HCT116 (cell line): ENCODE measurements around the gene BRIP1. TPM values are rescaled to one million over a fixed set of nuclear protein-coding genes. Genes with fewer than 3 reads are reported as not detected.

Source experiments
- ATAC-seq: fragments of 200-7000 bp; cut with Tn5 transposase; 2 replicates; pipeline ENCODE4 v1.9.1; 2020; ENCODE audit warnings: mild to moderate bottlenecking, moderate library complexity
- BruUV-seq: library from RNA; stranded (reverse); fragments of 400-500 nt; replicated peaks from 2 replicates; lab custom pipeline; 2021; lab: Mats Ljungman, UMichigan
- CTCF ChIA-PET: fragments of 300-600 bp; sonication (Branson Sonifier 250); formaldehyde crosslinking; loops from one replicate; lab custom pipeline; 2021; ENCODE audit warnings: antibody characterized with exemption; lab: Charles Lee
- POLR2A ChIA-PET: fragments of 300-600, 350-600 bp; sonication (Branson Sonifier 250); formaldehyde crosslinking; loops from one replicate; lab custom pipeline; 2021; ENCODE audit warnings: antibody characterized with exemption; lab: Charles Lee
- RAD21 ChIA-PET, 2 experiments: fragments of 300-600 bp; sonication (Branson Sonifier 250); formaldehyde crosslinking; loops; one replicate each; lab custom pipeline; 2023; ENCODE audit warnings: low total read pairs in 2 of 2; ENCODE audit not compliant: uncharacterized antibody in 2 of 2, unreplicated experiment in 2 of 2, low non-redundant PET in 1 of 2; lab: Charles Lee
- DNase-seq: peaks from one replicate; pipeline ENCODE4 v3.0.0-alpha.2; 2010; ENCODE audit warnings: low read depth, low spot score
- H2AFZ ChIP-seq: fragments of 200-600 bp; shearing (Covaris generic), sonication (generic); 2 replicates; pipeline ENCODE4 v1.6.1; 2017; ENCODE audit warnings: low read depth, mixed run types, mixed read lengths, antibody characterized with exemption, low read length; ENCODE audit not compliant: poor library complexity, severe bottlenecking
- H3K27ac ChIP-seq: 2 replicates; pipeline ENCODE4 v1.5.1; 2012; ENCODE audit warnings: low read depth, low read length
- H3K27me3 ChIP-seq: fragments of 200-600 bp; sonication (generic); 2 replicates; pipeline ENCODE4 v1.6.1; 2016; ENCODE audit warnings: mixed run types, low read length, mixed read lengths; ENCODE audit not compliant: insufficient read depth
- H3K36me3 ChIP-seq, 2 experiments: fragments of 200-500 bp in 1 of 2; fragments of 200-600 bp in 1 of 2; sonication (Bioruptor generic) in 1 of 2; sonication (generic) in 1 of 2; 2 replicates each; pipeline versions ENCODE4 v1.5.1 to v1.6.1; 2014 to 2016; ENCODE audit warnings: low read length in 2 of 2, inconsistent platforms in 1 of 2, mixed read lengths in 1 of 2, mixed run types in 1 of 2; ENCODE audit not compliant: insufficient read depth in 2 of 2, control insufficient read depth in 1 of 2
- H3K4me1 ChIP-seq, 2 experiments: fragments of 200-600 bp in 1 of 2; sonication (generic) in 1 of 2; 2 replicates each; pipeline versions ENCODE4 v1.5.1 to v1.6.1; 2012 to 2017; ENCODE audit warnings: low read length in 2 of 2, inconsistent platforms in 1 of 2, mild to moderate bottlenecking in 1 of 2, mixed read lengths in 1 of 2, mixed run types in 1 of 2, moderate library complexity in 1 of 2; ENCODE audit not compliant: insufficient read depth in 2 of 2, control insufficient read depth in 1 of 2
- H3K4me2 ChIP-seq: fragments of 200-600 bp; sonication (generic); 2 replicates; pipeline ENCODE4 v1.6.1; 2017; ENCODE audit warnings: mixed run types, low read length, mixed read lengths
- H3K4me3 ChIP-seq, 2 experiments: fragments of 200-600 bp in 1 of 2; sonication (generic) in 1 of 2; replicated peaks in 1 of 2; 2 replicates each; pipeline ENCODE4 v1.5.1; 2011 to 2016; ENCODE audit warnings: low read length in 2 of 2, control low read depth in 1 of 2, low read depth in 1 of 2, mild to moderate bottlenecking in 1 of 2, mixed read lengths in 1 of 2, mixed run types in 1 of 2
- H3K79me2 ChIP-seq: fragments of 200-600 bp; sonication (generic); 2 replicates; pipeline ENCODE4 v1.6.1; 2017; ENCODE audit warnings: mild to moderate bottlenecking, mixed run types, low read length, moderate library complexity, mixed read lengths; ENCODE audit not compliant: insufficient read depth
- H3K9ac ChIP-seq: fragments of 200-600 bp; sonication (generic); 2 replicates; pipeline ENCODE4 v1.6.1; 2016; ENCODE audit warnings: low read length, mixed read lengths
- H3K9me2 ChIP-seq: fragments of 200-600 bp; sonication (generic), shearing (Covaris generic); 2 replicates; pipeline ENCODE4 v1.6.1; 2017; ENCODE audit warnings: mixed run types, mild to moderate bottlenecking, moderate library complexity; ENCODE audit not compliant: insufficient read depth
- H3K9me3 ChIP-seq, 2 experiments: fragments of 200-500 bp in 1 of 2; fragments of 200-600 bp in 1 of 2; sonication (Bioruptor generic) in 1 of 2; sonication (generic) in 1 of 2; 2 replicates each; pipeline ENCODE4 v1.6.1; 2014 to 2017; ENCODE audit warnings: low read length in 2 of 2, mixed read lengths in 2 of 2, inconsistent platforms in 1 of 2, low read depth in 1 of 2, mild to moderate bottlenecking in 1 of 2, mixed run types in 1 of 2, moderate library complexity in 1 of 2; ENCODE audit not compliant: control insufficient read depth in 1 of 2, insufficient read depth in 1 of 2
- H4K20me1 ChIP-seq: fragments of 200-600 bp; sonication (generic), shearing (Covaris generic); 2 replicates; pipeline ENCODE4 v1.6.1; 2017; ENCODE audit warnings: mixed run types, mild to moderate bottlenecking, moderate library complexity; ENCODE audit not compliant: insufficient read depth
- ATF3 ChIP-seq: IDR thresholded peaks from 2 replicates; pipeline ENCODE4 v1.6.1; 2012
- CBX3 ChIP-seq: IDR thresholded peaks from 2 replicates; pipeline ENCODE4 v1.6.1; 2012; ENCODE audit warnings: low read depth
- CTCF ChIP-seq, 3 experiments: fragments of 200-600 bp in 1 of 3; sonication (generic) in 1 of 3; IDR thresholded peaks in 2 of 3; conservative IDR thresholded peaks in 1 of 3; 2 replicates each; pipeline ENCODE4 v1.5.1; 2012 to 2017; ENCODE audit warnings: low read depth in 2 of 3, low read length in 2 of 3, antibody characterized with exemption in 1 of 3, borderline replicate concordance in 1 of 3, control low read depth in 1 of 3, mild to moderate bottlenecking in 1 of 3, mixed read lengths in 1 of 3, mixed run types in 1 of 3, moderate library complexity in 1 of 3; ENCODE audit not compliant: insufficient read depth in 1 of 3
- EGR1 ChIP-seq: IDR thresholded peaks from 2 replicates; pipeline ENCODE4 v1.6.1; 2012; ENCODE audit warnings: low read depth
- EZH2 ChIP-seq: fragments of 200-600 bp; sonication (generic); IDR thresholded peaks from 2 replicates; pipeline ENCODE4 v1.6.1; 2017; ENCODE audit warnings: antibody characterized with exemption, mixed run types
- FOSL1 ChIP-seq: IDR thresholded peaks from 2 replicates; pipeline ENCODE4 v1.6.1; 2012; ENCODE audit warnings: low read depth
- JUND ChIP-seq: IDR thresholded peaks from 2 replicates; pipeline ENCODE4 v1.6.1; 2012
- MAX ChIP-seq: IDR thresholded peaks from 2 replicates; pipeline ENCODE4 v1.6.1; 2012
- POLR2A ChIP-seq: IDR thresholded peaks from 2 replicates; pipeline ENCODE4 v1.7.0; 2011; ENCODE audit warnings: borderline replicate concordance; ENCODE audit not compliant: insufficient read depth, insufficient read length; ENCODE audit errors: extremely low read depth
- RAD21 ChIP-seq: IDR thresholded peaks from 2 replicates; pipeline ENCODE4 v1.6.1; 2012; ENCODE audit warnings: low read depth, mild to moderate bottlenecking
- SIN3A ChIP-seq: IDR thresholded peaks from 2 replicates; pipeline ENCODE4 v1.6.1; 2012; ENCODE audit warnings: low read depth
- SP1 ChIP-seq: IDR thresholded peaks from 2 replicates; pipeline ENCODE4 v1.6.1; 2012; ENCODE audit warnings: low read depth
- ZBTB33 ChIP-seq: IDR thresholded peaks from 2 replicates; pipeline ENCODE4 v1.6.1; 2011; ENCODE audit warnings: mild to moderate bottlenecking, low read length, moderate library complexity; ENCODE audit not compliant: insufficient replicate concordance; ENCODE audit errors: extremely low read depth
- ZFX ChIP-seq: fragments of 450-650 bp; IDR thresholded peaks from 2 replicates; pipeline ENCODE4 v1.6.1; 2017
- intact Hi-C: fragments of 100-400 bp; cut with micrococcal nuclease; formaldehyde crosslinking; loops from 2 replicates; pipeline ENCODE4 v1.10.0; 2022
- total RNA-seq: library from RNA; stranded (reverse); gene quantifications from one replicate; pipeline ENCODE4 v1.2.1, GENCODE V29; 2021; ENCODE audit not compliant: unreplicated experiment

BRIP1 gene
- total RNA-seq, 1 experiment from 2014 or later = 22.2 TPM

- Histone ChIP-seq H2AFZ (no peak overlapping the region), H3K27me3 (no peaks in the 10 kb centered on the region), H4K20me1 (no peaks in the 10 kb centered on the region), H3K9me3 (no peaks in the 10 kb centered on the region), H3K79me2 (no peaks in the 10 kb centered on the region), H3K4me2 (no peak overlapping the region), H3K4me1 (no peaks in the 10 kb centered on the region), H3K9me2 (no peaks in the 10 kb centered on the region), H3K36me3 (no peaks in the 10 kb centered on the region), H3K9ac (no peak overlapping the region), H3K4me3 (no peak overlapping the region), H3K27ac (no peak overlapping the region)
- intact Hi-C loops = no loop called here
- RAD21 ChIA-PET = interaction anchor here in 1 of 2 experiments (1.5 kb wide), 1 partner anchor 467 kb away, joined by 3 read pairs; no protein-coding TSS in a partner anchor
- CTCF ChIA-PET = interaction anchor here (4.1 kb wide), 1 partner anchor 467 kb away, joined by 17 read pairs; no protein-coding TSS in a partner anchor
- ATAC-seq = no peak
- no peak for DNase-seq
- POLR2A ChIA-PET = no interaction called here
- TF ChIP-seq EZH2 (no peak), MAX (no peak), ZBTB33 (no peak), FOSL1 (no peak), CTCF (IDR thresholded peaks at IDR 0.05 in 2 of 3, conservative IDR thresholded peaks at IDR 0.05 in 1 of 3; ENCODE audit: borderline replicate concordance in 1 of 3, insufficient read depth in 1 of 3, low read depth in 2 of 3, low read length in 2 of 3) (no peak), EGR1 (no peak), SP1 (no peak), ZFX (no peak), SIN3A (no peak), CBX3 (no peak), POLR2A (no peak), RAD21 (no peak), ATF3 (no peak), JUND (no peak)
- no TSS peak for BruUV-seq
These were observed 220.6 kb downstream of the BRIP1 start for GRCh38 chr17:61642768-61643167.
